HUES6 (cell line): ENCODE data around the gene C17orf58.
"Not testable (repeated sequence)": the region's sequence is repeated elsewhere in the genome, so short reads cannot be mapped to it uniquely, and the experiment has no call there.

ENCODE experiments used
- H3K27ac ChIP-seq: 2 replicates; pipeline ENCODE4 v1.7.0; 2013; ENCODE audit warnings: low read depth, mild to moderate bottlenecking, low read length, inconsistent platforms
- H3K27me3 ChIP-seq: 2 replicates; pipeline ENCODE4 v1.6.1; 2013; ENCODE audit warnings: low read length; ENCODE audit not compliant: control insufficient read depth, insufficient read depth
- H3K36me3 ChIP-seq: 2 replicates; pipeline ENCODE4 v1.6.1; 2013; ENCODE audit warnings: low read length; ENCODE audit not compliant: control insufficient read depth, insufficient read depth
- H3K4me1 ChIP-seq: 2 replicates; pipeline ENCODE4 v1.6.1; 2013; ENCODE audit warnings: low read length; ENCODE audit not compliant: control insufficient read depth, insufficient read depth
- H3K4me3 ChIP-seq: 2 replicates; pipeline ENCODE4 v1.5.1; 2013; ENCODE audit warnings: low read depth, low read length
- H3K9ac ChIP-seq: one replicate; pipeline ENCODE4 v1.6.1; 2013; ENCODE audit warnings: mild to moderate bottlenecking, low read length
- H3K9me3 ChIP-seq: 2 replicates; pipeline ENCODE4 v1.6.1; 2013; ENCODE audit warnings: low read depth, low read length; ENCODE audit not compliant: control insufficient read depth, insufficient read depth

C17orf58 gene

GRCh38 chr17:68020791-68021190, 24.5 kb upstream of the C17orf58 start:
- peak overlapping the region; percentile 35; the same call in 1 of the 2 replicates for H3K27ac ChIP-seq
- H3K9ac ChIP-seq = peak overlapping the region; percentile 83
- not testable (repeated sequence) for H3K9me3 ChIP-seq, H3K4me1 ChIP-seq, H3K27me3 ChIP-seq, H3K36me3 ChIP-seq
- peak overlapping the region; percentile 63 for H3K4me3 ChIP-seq

DNA sequence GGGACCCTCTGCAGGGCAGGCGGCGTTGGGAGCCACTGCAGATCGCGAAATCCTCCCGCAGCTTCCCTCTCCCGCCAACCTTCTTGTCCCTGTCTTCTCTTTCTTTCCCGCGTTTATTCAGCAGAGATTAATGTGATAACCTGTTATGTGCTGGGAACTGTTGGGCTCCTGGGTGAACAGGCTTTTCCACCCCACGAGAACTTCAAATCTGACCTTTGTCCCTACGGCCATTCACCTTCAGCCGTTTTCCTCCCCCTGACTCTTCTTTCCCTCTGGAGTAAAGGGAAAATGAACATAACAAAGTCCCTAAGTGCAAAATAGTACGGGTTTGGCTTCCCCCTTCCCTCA, 24.1 kb upstream of the C17orf58 start:
- no peaks in the 10 kb centered on the region for H3K36me3 ChIP-seq

DNA sequence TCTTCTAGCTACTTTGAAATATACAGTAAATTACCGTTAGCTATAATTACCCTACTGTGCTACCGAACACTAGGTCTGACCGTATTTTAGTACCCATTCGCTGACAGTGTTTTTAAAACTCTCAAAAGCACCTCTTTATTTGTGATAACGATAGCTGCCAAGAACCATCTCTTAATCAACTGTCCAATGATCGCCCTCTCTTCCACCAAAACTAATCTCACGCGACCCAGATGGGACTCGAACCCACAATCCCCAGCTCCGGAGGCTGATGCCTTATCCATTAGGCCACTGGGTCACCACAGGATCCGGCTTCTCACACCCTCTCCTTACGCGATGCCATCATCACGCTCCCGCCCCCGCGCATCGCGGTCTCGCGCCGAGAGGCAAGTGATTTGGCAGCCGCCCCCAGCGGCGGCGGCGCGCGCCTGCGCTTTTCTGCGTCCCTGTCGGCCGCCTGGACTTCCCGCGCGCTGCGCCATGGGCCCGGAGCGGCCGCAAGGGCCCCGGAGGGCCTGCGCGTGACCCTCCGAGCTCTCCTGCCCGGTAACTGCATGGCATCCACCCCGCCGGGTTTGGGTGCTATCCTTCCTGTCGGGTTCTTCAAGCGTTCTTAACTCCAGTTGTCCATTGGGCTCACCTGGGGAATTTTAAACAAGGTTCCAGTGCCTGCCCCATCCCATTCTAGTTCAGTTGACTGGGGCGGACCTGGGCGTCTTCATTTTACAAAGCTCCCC, 23.6 kb upstream of the C17orf58 start:
- Histone ChIP-seq H3K4me1 (peaks cover 5% of the 10 kb centered on the region), H3K27me3 (no peaks in the 10 kb centered on the region), H3K9me3 (no peaks in the 10 kb centered on the region), H3K27ac (peak overlapping the region; percentile 35; the same call in 1 of the 2 replicates), H3K9ac (peak overlapping the region; percentile 83), H3K4me3 (peak overlapping the region; percentile 63), H3K36me3 (no peaks in the 10 kb centered on the region)

More for the DNA sequence above, 24.1 kb upstream of the C17orf58 start:
- Histone ChIP-seq H3K27ac (peak overlapping the region; percentile 35; the same call in 1 of the 2 replicates), H3K27me3 (no peaks in the 10 kb centered on the region), H3K4me1 (peaks cover 5% of the 10 kb centered on the region), H3K4me3 (peak overlapping the region; percentile 63), H3K9me3 (no peaks in the 10 kb centered on the region), H3K9ac (peak overlapping the region; percentile 83)

GRCh38 chr17:68019336-68019674, 23.0 kb upstream of the C17orf58 start:
- Histone ChIP-seq H3K27ac (no peak overlapping the region), H3K9me3 (no peaks in the 10 kb centered on the region), H3K9ac (no peak overlapping the region), H3K27me3 (no peaks in the 10 kb centered on the region), H3K4me3 (peak overlapping the region; percentile 38), H3K4me1 (peaks cover 5% of the 10 kb centered on the region), H3K36me3 (no peaks in the 10 kb centered on the region)

DNA sequence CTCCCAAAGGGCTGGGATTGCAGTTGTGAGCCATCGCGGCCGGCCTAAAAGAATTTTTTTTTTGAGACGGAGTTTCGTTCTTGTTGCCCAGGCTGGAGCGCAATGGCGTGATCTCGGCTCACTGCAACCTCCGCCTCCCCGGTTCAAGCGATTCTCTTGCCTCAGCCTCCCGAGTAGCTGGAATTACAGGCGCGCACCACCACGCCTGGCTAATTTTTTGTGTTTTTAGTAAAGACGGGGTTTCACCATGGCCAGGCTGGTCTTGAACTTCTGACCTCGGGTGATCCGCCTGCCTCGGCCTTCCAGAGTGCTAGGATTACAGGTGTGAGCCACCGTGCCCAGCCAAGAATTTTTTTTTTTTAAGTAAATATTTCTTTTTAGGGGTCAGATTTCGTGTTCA, 22.2 kb upstream of the C17orf58 start:
- not testable (repeated sequence) for H3K4me1 ChIP-seq, H3K4me3 ChIP-seq, H3K9me3 ChIP-seq, H3K9ac ChIP-seq, H3K36me3 ChIP-seq, H3K27ac ChIP-seq, H3K27me3 ChIP-seq

DNA sequence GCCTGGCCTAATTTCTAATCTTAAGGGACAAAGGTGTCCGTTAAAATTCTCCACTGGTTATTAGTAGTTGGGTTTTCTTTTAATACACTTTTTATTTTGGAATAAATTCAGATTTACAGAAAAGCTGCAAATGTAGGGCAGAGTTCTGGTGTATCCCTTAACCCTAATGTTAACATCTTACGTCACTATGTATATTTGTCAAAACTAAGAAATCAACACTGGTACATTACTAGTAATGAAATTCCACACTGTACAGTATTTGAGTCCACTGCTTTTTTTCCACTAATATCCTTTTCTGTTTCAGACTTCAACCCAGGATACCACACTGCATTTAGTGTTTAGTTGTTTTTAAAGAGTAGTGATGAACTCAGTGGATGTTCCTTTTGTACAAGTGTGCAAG, 20.6 kb upstream of the C17orf58 start:
- no peak overlapping the region for H3K4me3 ChIP-seq
- H3K27me3 ChIP-seq = no peaks in the 10 kb centered on the region
- H3K36me3 ChIP-seq = no peaks in the 10 kb centered on the region
- no peak overlapping the region for H3K9ac ChIP-seq
- no peak overlapping the region for H3K27ac ChIP-seq
- H3K4me1 ChIP-seq = peaks cover 5% of the 10 kb centered on the region
- H3K9me3 ChIP-seq = no peaks in the 10 kb centered on the region

- Histone ChIP-seq H3K4me3 (no peak overlapping the region), H3K4me1 (no peaks in the 10 kb centered on the region; the same call in 1 of the 2 replicates)
These were observed 18.9 kb upstream of the C17orf58 start for GRCh38 chr17:68015081-68015723.

GRCh38 chr17:68013385-68013784, 17.1 kb upstream of the C17orf58 start:
- Histone ChIP-seq H3K4me1 (no peaks in the 10 kb centered on the region; the same call in 1 of the 2 replicates), H3K4me3 (no peak overlapping the region), H3K9ac (no peak overlapping the region)

More at GRCh38 chr17:68015081-68015723, 18.9 kb upstream of the C17orf58 start:
- Histone ChIP-seq H3K27ac (no peak overlapping the region), H3K9ac (no peak overlapping the region), H3K27me3 (no peaks in the 10 kb centered on the region), H3K36me3 (no peaks in the 10 kb centered on the region), H3K9me3 (no peaks in the 10 kb centered on the region)

GRCh38 chr17:68011199-68011665, 15.0 kb upstream of the C17orf58 start:
- Histone ChIP-seq H3K4me3 (peak overlapping the region; percentile 45), H3K27ac (no peak overlapping the region), H3K36me3 (no peaks in the 10 kb centered on the region), H3K4me1 (no peaks in the 10 kb centered on the region), H3K9ac (no peak overlapping the region), H3K27me3 (no peaks in the 10 kb centered on the region), H3K9me3 (no peaks in the 10 kb centered on the region)

More at GRCh38 chr17:68013385-68013784, 17.1 kb upstream of the C17orf58 start:
- H3K27me3 ChIP-seq = no peaks in the 10 kb centered on the region
- no peaks in the 10 kb centered on the region for H3K9me3 ChIP-seq
- H3K27ac ChIP-seq = no peak overlapping the region
- no peaks in the 10 kb centered on the region for H3K36me3 ChIP-seq

- Histone ChIP-seq H3K27ac (no peak overlapping the region), H3K9me3 (no peaks in the 10 kb centered on the region), H3K27me3 (no peaks in the 10 kb centered on the region), H3K4me1 (no peaks in the 10 kb centered on the region), H3K9ac (no peak overlapping the region), H3K4me3 (no peak overlapping the region), H3K36me3 (no peaks in the 10 kb centered on the region)
These were observed 10.5 kb upstream of the C17orf58 start for GRCh38 chr17:68006797-68007196.

DNA sequence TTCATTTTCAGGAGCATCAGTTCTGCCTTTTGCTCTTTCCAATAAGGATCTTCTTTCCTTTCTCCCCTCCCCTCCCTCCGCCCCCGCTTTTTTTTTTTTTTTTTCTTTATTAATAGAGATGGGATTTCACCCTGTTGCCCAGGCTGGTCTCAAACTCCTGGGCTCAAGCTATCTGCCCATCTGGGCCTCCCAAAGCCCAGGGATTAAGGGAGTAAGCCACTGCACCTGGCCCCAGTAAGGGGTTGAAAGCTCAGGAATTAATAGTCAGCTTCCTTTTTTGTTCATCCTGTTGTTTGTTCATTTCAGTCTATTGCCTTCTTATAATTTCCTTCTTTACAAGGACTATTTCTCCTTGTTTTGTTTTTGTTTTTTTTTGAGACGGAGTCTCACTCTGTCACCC, 7.9 kb upstream of the C17orf58 start:
- Histone ChIP-seq H3K4me1 (no peaks in the 10 kb centered on the region; the same call in 1 of the 2 replicates), H3K36me3 (no peaks in the 10 kb centered on the region), H3K27ac (no peak overlapping the region), H3K9ac (no peak overlapping the region), H3K4me3 (no peak overlapping the region), H3K27me3 (no peaks in the 10 kb centered on the region), H3K9me3 (no peaks in the 10 kb centered on the region)
